ENCODE measurements around the gene DENND4A.
"Not testable (repeated sequence)": the region's sequence is repeated elsewhere in the genome, so short reads cannot be mapped to it uniquely, and the experiment has no call there.

The DENND4A gene

GRCh38 chr15:65626856-65627255 lies 165.2 kb downstream of the DENND4A start:
- no peak for FAIRE-seq

- no peak for FAIRE-seq
These were observed 169.0 kb downstream of the DENND4A start for GRCh38 chr15:65623103-65623502.

- no peak for FAIRE-seq
These were observed 170.5 kb downstream of the DENND4A start, which contains the start of gene SLC24A1 for GRCh38 chr15:65621638-65622037. Gene SLC24A1, plus strand, starts transcription at chr15:65621938. Its CDS starts 2,143 bp downstream, at chr15:65624081.

GRCh38 chr15:65620833-65621232 lies 171.3 kb downstream of the DENND4A start:
- FAIRE-seq, result no peak

DNA sequence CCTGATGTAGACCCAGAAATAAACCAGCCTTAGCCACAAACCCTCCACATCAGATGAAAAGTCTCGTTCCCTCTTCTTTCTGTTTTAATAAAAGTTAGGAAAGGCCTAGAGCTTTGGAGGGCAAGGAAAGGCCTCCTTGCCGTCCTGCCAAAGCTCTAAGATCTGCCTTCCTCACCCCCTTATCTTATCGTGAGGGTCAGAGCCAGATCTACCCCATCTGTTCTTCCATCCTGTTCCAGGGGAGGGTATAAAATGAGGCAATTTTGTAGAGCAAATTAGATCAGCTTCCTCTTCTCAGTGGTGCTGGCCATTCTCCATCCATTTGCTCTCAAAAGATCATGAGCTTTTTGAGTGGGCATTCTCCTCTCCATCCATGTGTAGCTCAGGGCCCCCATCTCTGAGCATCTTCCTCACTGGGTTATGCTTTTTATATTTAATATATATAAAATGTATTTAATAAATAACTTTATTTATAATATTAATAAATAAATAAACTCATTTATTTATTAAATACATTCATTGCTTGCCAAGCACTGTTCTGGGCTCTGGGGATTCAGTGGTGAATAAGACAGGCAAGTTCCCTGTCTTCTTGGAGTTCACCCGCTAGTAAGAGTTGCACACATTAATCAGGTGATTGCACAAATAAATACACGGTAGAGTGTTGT lies 172.3 kb downstream of the DENND4A start:
- no peak for FAIRE-seq

GRCh38 chr15:65618560-65619109 lies 173.5 kb downstream of the DENND4A start:
- no peak for FAIRE-seq

DNA sequence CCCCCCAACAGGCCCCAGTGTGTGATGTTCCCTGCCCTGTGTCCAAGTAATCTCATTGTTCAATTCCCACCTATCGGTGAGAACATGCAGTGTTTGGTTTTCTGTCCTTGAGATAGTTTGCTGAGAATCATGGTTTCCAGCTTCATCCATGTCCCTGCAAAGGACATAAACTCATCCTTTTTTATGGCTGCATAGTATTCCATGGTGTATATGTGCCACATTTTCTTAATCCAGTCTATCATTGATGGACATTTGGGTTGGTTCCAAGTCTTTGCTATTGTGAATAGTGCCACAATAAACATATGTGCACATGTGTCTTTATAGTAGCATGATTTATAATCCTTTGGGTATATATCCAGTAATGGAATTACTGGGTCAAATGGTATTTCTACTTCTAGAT lies 176.2 kb downstream of the DENND4A start:
- FAIRE-seq, result not testable (repeated sequence)

DNA sequence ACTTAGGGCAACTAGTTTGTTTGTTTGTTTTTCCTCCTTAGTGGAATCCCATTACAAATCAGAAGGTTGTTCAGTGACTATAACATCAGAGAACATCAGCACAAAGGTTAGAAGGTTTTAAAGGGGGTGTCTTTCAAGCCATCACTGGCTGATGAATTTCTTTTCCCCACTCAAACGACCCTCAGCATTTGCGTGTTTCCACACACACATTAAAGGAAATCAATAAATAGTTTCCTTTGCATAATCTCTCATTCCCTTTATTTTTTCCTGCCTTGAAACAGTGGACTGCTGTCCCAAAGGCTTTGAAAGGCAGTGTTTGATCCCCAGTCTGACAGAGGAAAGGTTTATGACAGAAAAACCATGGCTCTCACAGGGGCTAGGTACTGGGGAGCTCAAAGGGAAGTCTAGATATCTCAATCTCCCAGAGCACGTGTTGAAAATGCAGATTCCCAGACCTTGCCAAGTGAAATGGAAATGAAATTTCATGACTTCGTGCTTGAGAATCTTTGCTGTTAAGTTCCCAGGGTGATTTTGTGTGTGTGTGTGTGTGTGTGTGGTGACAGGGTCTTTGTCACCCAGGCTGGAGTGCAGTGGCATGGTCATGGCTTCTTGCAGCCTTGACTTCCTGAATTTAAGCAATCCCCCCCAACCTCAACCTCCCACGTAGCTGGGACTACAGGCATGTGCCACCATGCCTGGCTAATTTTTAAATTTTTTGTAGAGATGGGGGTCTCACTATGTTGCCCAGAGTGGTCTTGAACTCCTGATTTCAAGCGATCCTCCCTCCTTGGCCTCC lies 178.9 kb downstream of the DENND4A start:
- no peak for FAIRE-seq

DNA sequence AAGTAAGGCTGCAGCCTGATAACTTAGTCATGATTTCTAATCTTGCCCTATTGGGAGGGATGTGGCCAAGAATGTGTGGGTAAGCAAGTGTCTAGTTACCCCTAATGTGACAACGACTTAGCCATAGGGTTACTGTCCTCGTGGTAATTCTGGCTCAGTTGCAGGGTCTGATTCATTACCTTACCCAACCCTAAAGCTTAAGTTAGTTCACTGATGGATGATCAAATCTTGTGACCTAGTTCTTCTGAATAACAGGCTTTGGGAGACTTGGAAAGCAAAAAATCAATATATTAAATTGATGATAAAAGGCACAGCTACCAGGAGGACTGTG lies 179.5 kb downstream of the DENND4A start:
- no peak for FAIRE-seq

- no peak for FAIRE-seq
These were observed 180.0 kb downstream of the DENND4A start for GRCh38 chr15:65611888-65612615.

DNA sequence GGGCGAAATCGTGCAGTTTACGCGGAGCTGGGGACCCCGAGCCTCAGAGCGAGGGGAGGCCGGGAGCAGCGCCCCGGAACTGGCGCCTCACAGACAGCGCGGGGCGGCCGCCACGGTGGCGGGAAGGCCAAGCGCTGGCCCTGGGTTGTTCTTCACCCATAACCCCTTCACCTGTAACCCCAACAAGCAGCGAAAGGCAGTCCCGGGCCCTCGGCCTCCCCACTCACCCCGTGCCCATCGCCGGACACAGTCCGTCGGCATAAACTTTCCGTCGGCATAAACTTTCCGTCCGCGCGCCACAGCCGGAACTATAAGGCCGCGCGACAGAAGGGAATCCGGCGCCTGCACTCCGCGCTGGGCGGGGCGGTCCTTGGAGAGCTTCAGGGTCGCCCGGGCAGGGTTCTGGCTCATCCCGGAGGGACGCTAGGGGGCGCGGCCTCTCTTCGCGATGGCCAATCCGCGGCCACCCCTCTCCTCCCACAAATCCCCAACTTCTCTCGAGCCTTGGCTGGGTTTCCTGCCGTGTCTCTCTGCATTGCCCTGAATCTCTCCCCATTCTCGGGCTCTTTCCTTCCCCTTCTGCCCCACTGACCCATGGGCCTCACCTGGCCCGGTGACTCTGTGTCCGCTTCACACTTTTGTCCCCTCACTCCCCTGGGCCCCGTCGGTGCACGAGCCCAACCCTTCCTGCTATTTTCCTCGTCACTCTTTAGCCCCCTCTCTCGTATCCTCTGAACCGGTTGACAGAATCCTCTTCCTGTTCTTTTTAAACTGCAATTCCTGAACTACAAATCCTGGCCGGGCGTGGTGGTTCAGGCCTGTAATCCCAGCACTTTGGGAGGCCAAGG lies 181.0 kb downstream of the DENND4A start, which contains the start of gene INTS14:
INTS14 (minus strand) TSS at position 261 of the 848 bp plus-strand sequence. CDS start 3,751 bp downstream, outside the sequence.
- peak; percentile 75 for FAIRE-seq
